Measurements from ENCODE around the gene OSCAR. TPM values are rescaled to one million over a fixed set of nuclear protein-coding genes. Genes with fewer than 3 reads are reported as not detected.

The OSCAR gene
- total and polyA plus RNA-seq, 4 donors, result 4.4 to 77.4 (median 49.4) TPM

- peak; percentile 92 for ATAC-seq (ENCODE audit: insufficient read depth, low FRiP score)
- peaks cover 0 to 31% (median 16%) of the 10 kb centered on the region in 5 donors for H3K4me1 ChIP-seq (ENCODE audit: control insufficient read depth in 5 of 5, insufficient read depth in 5 of 5, low read length in 5 of 5)
- H3K27ac ChIP-seq (ENCODE audit: low read depth in 1 of 2, low read length in 1 of 2), result peak overlapping the region; percentile 38 to 61
Measured at GRCh38 chr19:54136864-54137698, 36.5 kb upstream of the OSCAR start.

DNA sequence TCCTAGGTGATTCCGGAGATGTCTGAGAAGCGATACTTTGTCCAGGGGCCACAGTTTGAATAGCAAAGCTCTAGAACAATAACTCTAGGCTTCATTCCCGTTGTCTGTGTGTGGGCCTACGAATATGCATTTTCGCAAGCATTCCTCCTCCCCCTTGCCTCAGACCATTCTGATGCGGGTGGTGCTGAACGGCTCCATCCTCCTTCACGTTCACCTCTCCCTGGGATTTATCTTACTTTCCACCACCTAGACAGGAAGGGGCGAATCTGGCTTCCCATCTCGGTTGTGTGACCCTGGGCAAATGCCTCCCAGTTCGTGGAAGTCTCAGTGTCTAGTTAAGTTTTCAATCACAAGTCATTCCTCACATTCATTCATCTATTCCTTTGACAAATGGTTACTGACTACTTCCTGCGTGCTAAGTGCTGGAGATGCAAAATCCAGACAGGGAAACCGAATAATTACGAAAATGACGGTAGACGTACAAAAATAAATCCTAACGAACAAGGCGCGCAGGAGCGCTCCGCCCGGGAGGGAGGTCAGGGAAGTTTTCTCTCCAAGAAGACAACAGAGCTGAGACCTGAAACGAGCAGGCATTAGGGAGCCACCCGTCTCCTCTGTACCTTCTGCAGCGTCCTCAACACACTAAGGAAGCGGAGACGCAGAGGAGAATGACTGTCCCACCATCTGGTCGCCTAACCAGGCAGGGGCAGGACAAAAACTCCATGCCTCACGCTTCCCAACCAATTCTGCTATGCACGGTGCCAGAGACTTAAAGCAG is 35.7 kb upstream of the OSCAR start:
- H3K4me3 ChIP-seq, result no peak overlapping the region
- H3K27ac ChIP-seq (ENCODE audit: low read depth in 1 of 2, low read length in 1 of 2), result peak overlapping the region; percentile 38 to 61
- no peak for DNase-seq
- no peaks in the 10 kb centered on the region for H3K27me3 ChIP-seq (ENCODE audit: control insufficient read depth in 3 of 3, insufficient read depth in 3 of 3, low read length in 2 of 3)
- ATAC-seq (ENCODE audit: insufficient read depth, low FRiP score), result no peak
- TF ChIP-seq, protein P1, sequence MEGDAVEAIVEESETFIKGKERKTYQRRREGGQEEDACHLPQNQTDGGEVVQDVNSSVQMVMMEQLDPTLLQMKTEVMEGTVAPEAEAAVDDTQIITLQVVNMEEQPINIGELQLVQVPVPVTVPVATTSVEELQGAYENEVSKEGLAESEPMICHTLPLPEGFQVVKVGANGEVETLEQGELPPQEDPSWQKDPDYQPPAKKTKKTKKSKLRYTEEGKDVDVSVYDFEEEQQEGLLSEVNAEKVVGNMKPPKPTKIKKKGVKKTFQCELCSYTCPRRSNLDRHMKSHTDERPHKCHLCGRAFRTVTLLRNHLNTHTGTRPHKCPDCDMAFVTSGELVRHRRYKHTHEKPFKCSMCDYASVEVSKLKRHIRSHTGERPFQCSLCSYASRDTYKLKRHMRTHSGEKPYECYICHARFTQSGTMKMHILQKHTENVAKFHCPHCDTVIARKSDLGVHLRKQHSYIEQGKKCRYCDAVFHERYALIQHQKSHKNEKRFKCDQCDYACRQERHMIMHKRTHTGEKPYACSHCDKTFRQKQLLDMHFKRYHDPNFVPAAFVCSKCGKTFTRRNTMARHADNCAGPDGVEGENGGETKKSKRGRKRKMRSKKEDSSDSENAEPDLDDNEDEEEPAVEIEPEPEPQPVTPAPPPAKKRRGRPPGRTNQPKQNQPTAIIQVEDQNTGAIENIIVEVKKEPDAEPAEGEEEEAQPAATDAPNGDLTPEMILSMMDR (IDR thresholded peaks at IDR 0.05; ENCODE audit: control extremely low read depth, extremely low read depth), result no peak
- H3K9ac ChIP-seq (ENCODE audit: insufficient read depth in 1 of 2, low read length in 2 of 2), result peak overlapping the region; percentile 26 to 50
- H3K36me3 ChIP-seq (ENCODE audit: control insufficient read depth in 4 of 4, insufficient read depth in 4 of 4, low read length in 4 of 4), result peaks cover 3 to 19% (median 9%) of the 10 kb centered on the region in 4 donors
- 4 to 5% methylated on average over 30 of the region's 30 CpGs for WGBS, 2 donors
- peaks cover 0 to 31% (median 16%) of the 10 kb centered on the region in 5 donors for H3K4me1 ChIP-seq (ENCODE audit: control insufficient read depth in 5 of 5, insufficient read depth in 5 of 5, low read length in 5 of 5)
- no peaks in the 10 kb centered on the region for H3K9me3 ChIP-seq (ENCODE audit: control insufficient read depth in 4 of 4, insufficient read depth in 3 of 4, low read length in 3 of 4)

More at GRCh38 chr19:54136864-54137698, 36.5 kb upstream of the OSCAR start:
- 0 to 1% methylated on average over 45 to 46 of the region's 46 CpGs for WGBS, 2 donors
- peak; percentile 100 for DNase-seq
- TF ChIP-seq, protein P1 (IDR thresholded peaks at IDR 0.05; ENCODE audit: control extremely low read depth, extremely low read depth), result no peak
- Histone ChIP-seq H3K27me3 (ENCODE audit: control insufficient read depth in 3 of 3, insufficient read depth in 3 of 3, low read length in 2 of 3) (no peaks in the 10 kb centered on the region), H3K9me3 (ENCODE audit: control insufficient read depth in 4 of 4, insufficient read depth in 3 of 4, low read length in 3 of 4) (no peaks in the 10 kb centered on the region), H3K4me3 (no peak overlapping the region), H3K9ac (ENCODE audit: insufficient read depth in 1 of 2, low read length in 2 of 2) (peak overlapping the region in 1 of 2 donors; percentile 50), H3K36me3 (ENCODE audit: control insufficient read depth in 4 of 4, insufficient read depth in 4 of 4, low read length in 4 of 4) (peaks cover 0 to 13% (median 7%) of the 10 kb centered on the region in 4 donors)

DNA sequence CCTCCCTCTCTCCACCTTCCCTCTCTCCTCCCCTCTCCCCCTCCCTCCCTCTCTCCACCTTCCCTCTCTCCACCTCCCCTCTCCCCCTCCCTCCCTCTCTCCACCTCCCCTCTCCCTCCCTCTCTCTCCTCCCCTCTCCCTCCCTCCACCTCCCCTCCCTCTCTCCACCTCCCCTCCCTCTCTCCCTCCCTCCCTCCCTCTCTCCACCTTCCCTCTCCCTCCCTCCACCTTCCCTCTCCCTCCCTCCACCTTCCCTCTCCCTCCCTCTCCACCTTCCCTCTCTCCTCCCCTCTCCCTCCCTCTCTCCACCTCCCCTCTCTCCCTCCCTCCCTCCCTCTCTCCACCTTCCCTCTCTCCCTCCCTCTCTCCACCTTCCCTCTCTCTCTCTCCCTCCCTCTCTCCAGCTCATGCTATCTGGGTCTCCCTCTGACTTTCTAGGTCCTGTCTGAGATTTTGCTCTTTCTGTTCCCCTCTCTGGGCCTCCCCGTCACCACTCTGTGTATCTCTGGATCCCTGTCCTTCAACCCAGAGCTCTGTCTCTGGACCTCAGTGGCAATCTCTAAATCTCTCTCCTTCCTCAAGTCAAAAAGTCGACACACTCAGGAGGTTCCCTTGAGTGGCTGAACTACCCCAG is 33.5 kb upstream of the OSCAR start:
- peaks cover 0 to 16% (median 9%) of the 10 kb centered on the region in 5 donors for H3K4me1 ChIP-seq (ENCODE audit: control insufficient read depth in 5 of 5, insufficient read depth in 5 of 5, low read length in 5 of 5)
- H3K27ac ChIP-seq (ENCODE audit: low read depth in 1 of 2, low read length in 1 of 2), result no peak overlapping the region
- TF ChIP-seq, protein P1 (IDR thresholded peaks at IDR 0.05; ENCODE audit: control extremely low read depth, extremely low read depth), result no peak
- H3K4me3 ChIP-seq, result no peak overlapping the region
- no peaks in the 10 kb centered on the region for H3K9me3 ChIP-seq (ENCODE audit: control insufficient read depth in 4 of 4, insufficient read depth in 3 of 4, low read length in 3 of 4)
- WGBS, 2 donors, result 71 to 78% methylated on average over 2 of the region's 2 CpGs
- H3K27me3 ChIP-seq (ENCODE audit: control insufficient read depth in 3 of 3, insufficient read depth in 3 of 3, low read length in 2 of 3), result no peaks in the 10 kb centered on the region
- no peak overlapping the region for H3K9ac ChIP-seq (ENCODE audit: insufficient read depth in 1 of 2, low read length in 2 of 2)
- H3K36me3 ChIP-seq (ENCODE audit: control insufficient read depth in 4 of 4, insufficient read depth in 4 of 4, low read length in 4 of 4), result peaks cover 3 to 22% (median 16%) of the 10 kb centered on the region in 4 donors
- DNase-seq (no peak), ATAC-seq (ENCODE audit: insufficient read depth, low FRiP score) (no peak)
